A549 (cell line): Measurements from ENCODE around the gene KIFC3. TPM values are rescaled to one million over a fixed set of nuclear protein-coding genes. Genes with fewer than 3 reads are reported as not detected.
"Not testable (repeated sequence)": the region's sequence is repeated elsewhere in the genome, so short reads cannot be mapped to it uniquely, and the experiment has no call there.

Experiments used
- ATAC-seq, 2 experiments: fragments of 200-7000 bp in 1 of 2; fragments of >200 bp in 1 of 2; cut with Nextera tagmentation in 1 of 2; cut with Tn5 transposase in 1 of 2; 3 replicates each; pipeline versions ENCODE4 v1.8.0 to v1.9.1; 2018 to 2020; ENCODE audit warnings: mild to moderate bottlenecking in 1 of 2, moderate library complexity in 1 of 2
- CTCF ChIA-PET: fragments of 300-600 bp; sonication (Branson Sonifier 250); formaldehyde crosslinking; extraction: SDS; loops from one replicate; lab custom pipeline; 2021; ENCODE audit warnings: antibody characterized with exemption, inconsistent platforms; lab: Yijun Ruan, JAX
- POLR2A ChIA-PET: fragments of 350-600 bp; formaldehyde crosslinking; extraction: SDS; loops from one replicate; lab custom pipeline; 2021; ENCODE audit warnings: antibody characterized with exemption, inconsistent platforms; lab: Yijun Ruan, JAX
- DNase-seq, 2 experiments: peaks; one replicate each; pipeline versions ENCODE4 v3.0.0 to v3.0.0-alpha.2; 2011 to 2016; ENCODE audit warnings: low read depth in 1 of 2, low spot score in 1 of 2
- FAIRE-seq: peaks from 2 replicates; lab custom pipeline; 2011; peaks lifted over from hg19 to GRCh38; lab: Jason Lieb, UNC
- H3K27ac ChIP-seq, 2 experiments: fragments of >200 bp; sonication (Bioruptor Twin); formaldehyde crosslinking; 3 replicates each; pipeline ENCODE4 v1.5.1; 2016 to 2017
- H3K4me1 ChIP-seq: fragments of >200 bp; sonication (Bioruptor Twin); formaldehyde crosslinking; 3 replicates; pipeline ENCODE4 v1.6.1; 2016
- H3K4me2 ChIP-seq: fragments of >200 bp; sonication (Bioruptor Twin); formaldehyde crosslinking; 3 replicates; pipeline ENCODE4 v1.6.1; 2016
- H3K4me3 ChIP-seq: fragments of >200 bp; sonication (Bioruptor Twin); formaldehyde crosslinking; 3 replicates; pipeline ENCODE4 v1.5.1; 2016
- H3K9me3 ChIP-seq: fragments of >200 bp; sonication (Bioruptor Twin); formaldehyde crosslinking; 3 replicates; pipeline ENCODE4 v1.6.1; 2016
- CBX2 ChIP-seq: fragments of 200-600 bp; sonication (generic); IDR thresholded peaks from 2 replicates; pipeline ENCODE4 v1.6.1; 2016; ENCODE audit warnings: low read depth, mild to moderate bottlenecking, borderline replicate concordance
- CEBPB ChIP-seq, 2 experiments: fragments of >200 bp in 1 of 2; sonication (Bioruptor Twin) in 1 of 2; formaldehyde crosslinking in 1 of 2; IDR thresholded peaks; 2 replicates each; pipeline ENCODE4 v1.6.1; 2012 to 2016
- EHF ChIP-seq: fragments of 250-450 bp; sonication (Bioruptor Pico); IDR thresholded peaks from 2 replicates; pipeline ENCODE4 v1.5.0; 2020; ENCODE audit warnings: mild to moderate bottlenecking
- EHMT2 ChIP-seq: fragments of 200-600 bp; sonication (generic); IDR thresholded peaks from 2 replicates; pipeline ENCODE4 v1.6.1; 2016; ENCODE audit warnings: antibody characterized with exemption, low read depth, mild to moderate bottlenecking, moderate library complexity
- ESRRA ChIP-seq: fragments of 150-350 bp; IDR thresholded peaks from 2 replicates; pipeline ENCODE4 v1.6.1; 2014; ENCODE audit warnings: mild to moderate bottlenecking, low read length, borderline replicate concordance
- FOSL2 ChIP-seq, 2 experiments: fragments of 450-650 bp in 1 of 2; fragments of >200 bp in 1 of 2; sonication (Bioruptor Twin) in 1 of 2; formaldehyde crosslinking; IDR thresholded peaks; 2 replicates each; pipeline versions ENCODE4 v1.5.0 to v1.6.1; 2016 to 2020; ENCODE audit warnings: mild to moderate bottlenecking in 1 of 2, moderate library complexity in 1 of 2
- GATA3 ChIP-seq: IDR thresholded peaks from 2 replicates; pipeline ENCODE4 v1.6.1; 2012; ENCODE audit warnings: borderline replicate concordance
- HDAC2 ChIP-seq: fragments of 200-600 bp; sonication (generic); IDR thresholded peaks from 2 replicates; pipeline ENCODE4 v1.6.1; 2016
- HOXA7 ChIP-seq: fragments of 250-450 bp; sonication (Bioruptor Pico); IDR thresholded peaks from 2 replicates; pipeline ENCODE4 v1.5.0; 2020; ENCODE audit warnings: mild to moderate bottlenecking, moderate library complexity
- HOXB5 ChIP-seq: fragments of 250-450 bp; sonication (Bioruptor Pico); IDR thresholded peaks from 2 replicates; pipeline ENCODE4 v1.5.0; 2020; ENCODE audit warnings: mild to moderate bottlenecking, moderate library complexity
- MAZ ChIP-seq: fragments of 150-350 bp; IDR thresholded peaks from 2 replicates; pipeline ENCODE4 v1.6.1; 2014; ENCODE audit warnings: antibody characterized with exemption, low read depth, low read length, borderline replicate concordance
- POLR2A ChIP-seq: IDR thresholded peaks from 2 replicates; pipeline ENCODE4 v1.6.1; 2012; ENCODE audit warnings: mild to moderate bottlenecking, low read length
- RAD21 ChIP-seq, 2 experiments: fragments of >200 bp in 1 of 2; sonication (Bioruptor Twin) in 1 of 2; formaldehyde crosslinking in 1 of 2; IDR thresholded peaks in 1 of 2; conservative IDR thresholded peaks in 1 of 2; 2 replicates in 1 of 2; 3 replicates in 1 of 2; pipeline ENCODE4 v1.6.1; 2012 to 2018; ENCODE audit warnings: inconsistent platforms in 1 of 2
- RFX5 ChIP-seq: fragments of 450-650 bp; IDR thresholded peaks from 2 replicates; pipeline ENCODE4 v1.7.1; 2014; ENCODE audit warnings: antibody characterized with exemption, mild to moderate bottlenecking, moderate library complexity
- TFCP2L1 ChIP-seq: fragments of 250-450 bp; sonication (Bioruptor Pico); IDR thresholded peaks from 2 replicates; pipeline ENCODE4 v1.5.0; 2021; ENCODE audit warnings: mild to moderate bottlenecking
- TP53 ChIP-seq: fragments of 250-450 bp; sonication (Bioruptor Pico); IDR thresholded peaks from 2 replicates; pipeline ENCODE4 v1.5.0; 2021; ENCODE audit warnings: mild to moderate bottlenecking, moderate library complexity
- ZFP36 ChIP-seq: fragments of 450-650 bp; IDR thresholded peaks from 2 replicates; pipeline ENCODE4 v1.6.1; 2014; ENCODE audit warnings: borderline replicate concordance; ENCODE audit not compliant: partially characterized antibody
- WGBS: methylation state at CpG from one replicate; pipeline ENCODE4 v1.1.6; 2017; ENCODE audit errors: missing lambda C conversion rate; 5-methylcytosine and 5-hydroxymethylcytosine counted together
- polyA plus RNA-seq, 4 experiments: library from polyadenylated mRNA; depleted of rRNA in 3 of 4; stranded (reverse); fragments of >200 nt; fragmentation: RNase III in 1 of 4; extraction: RNeasy Plus Mini Kit Qiagen cat#74134 plus additional on column Dnase treatment in 1 of 4; gene quantifications; 2 replicates in 3 of 4; 3 replicates in 1 of 4; pipeline ENCODE4 v1.2.3, GENCODE V29; 2011 to 2017
- TF ChIP-seq, protein P1 (sequence below): fragments of >200 bp; sonication (Bioruptor Twin); formaldehyde crosslinking; IDR thresholded peaks from 3 replicates; pipeline ENCODE4 v1.5.1; 2016
- TF ChIP-seq, protein P2 (sequence below): fragments of 250-450 bp; sonication (Bioruptor Pico); IDR thresholded peaks from 2 replicates; pipeline ENCODE4 v1.5.0; 2020; ENCODE audit warnings: low read depth, mild to moderate bottlenecking, moderate library complexity

The KIFC3 gene
- polyA plus RNA-seq, 2 of the 4 experiments (the other 2 are of a cell fraction): 128 to 178 TPM

DNA sequence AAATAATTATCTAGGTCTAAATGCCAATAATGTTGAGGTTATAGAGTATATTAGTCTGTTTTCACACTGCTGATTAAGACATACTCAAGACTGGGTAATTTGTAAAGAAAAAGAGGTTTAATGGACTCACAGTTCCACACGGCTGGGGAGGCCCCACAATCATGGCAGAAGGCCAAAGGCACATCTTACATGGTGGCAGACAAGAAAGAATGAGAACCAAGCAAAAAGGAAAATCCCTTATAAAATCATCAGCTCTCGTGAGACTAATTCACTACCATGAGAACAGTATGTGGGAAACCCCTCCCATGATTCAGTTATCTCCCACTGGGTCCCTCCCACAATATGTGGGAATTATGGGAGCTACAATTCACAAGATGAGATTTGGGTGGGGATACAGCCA is 69.6 kb downstream of the KIFC3 start:
- Histone ChIP-seq H3K4me3 (no peak overlapping the region), H3K4me2 (no peak overlapping the region), H3K27ac (no peak overlapping the region), H3K9me3 (no peaks in the 10 kb centered on the region), H3K4me1 (peaks cover 12% of the 10 kb centered on the region)
- POLR2A ChIA-PET: no interaction called here
- ATAC-seq (no peak), FAIRE-seq (no peak), DNase-seq (no peak)
- TF ChIP-seq EHMT2 (no peak), TFCP2L1 (CRISPR knock-in tag) (no peak), TP53 (no peak), MAZ (no peak), GATA3 (no peak)
- TF ChIP-seq, protein P1, sequence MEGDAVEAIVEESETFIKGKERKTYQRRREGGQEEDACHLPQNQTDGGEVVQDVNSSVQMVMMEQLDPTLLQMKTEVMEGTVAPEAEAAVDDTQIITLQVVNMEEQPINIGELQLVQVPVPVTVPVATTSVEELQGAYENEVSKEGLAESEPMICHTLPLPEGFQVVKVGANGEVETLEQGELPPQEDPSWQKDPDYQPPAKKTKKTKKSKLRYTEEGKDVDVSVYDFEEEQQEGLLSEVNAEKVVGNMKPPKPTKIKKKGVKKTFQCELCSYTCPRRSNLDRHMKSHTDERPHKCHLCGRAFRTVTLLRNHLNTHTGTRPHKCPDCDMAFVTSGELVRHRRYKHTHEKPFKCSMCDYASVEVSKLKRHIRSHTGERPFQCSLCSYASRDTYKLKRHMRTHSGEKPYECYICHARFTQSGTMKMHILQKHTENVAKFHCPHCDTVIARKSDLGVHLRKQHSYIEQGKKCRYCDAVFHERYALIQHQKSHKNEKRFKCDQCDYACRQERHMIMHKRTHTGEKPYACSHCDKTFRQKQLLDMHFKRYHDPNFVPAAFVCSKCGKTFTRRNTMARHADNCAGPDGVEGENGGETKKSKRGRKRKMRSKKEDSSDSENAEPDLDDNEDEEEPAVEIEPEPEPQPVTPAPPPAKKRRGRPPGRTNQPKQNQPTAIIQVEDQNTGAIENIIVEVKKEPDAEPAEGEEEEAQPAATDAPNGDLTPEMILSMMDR: no peak
- 59% methylated on average over 2 of the region's 2 CpGs for WGBS
- CTCF ChIA-PET: interaction anchor here (0.7 to 2.8 kb wide), 2 partner anchors 13 to 84 kb away, joined by 3 to 15 read pairs; no protein-coding TSS in a partner anchor

DNA sequence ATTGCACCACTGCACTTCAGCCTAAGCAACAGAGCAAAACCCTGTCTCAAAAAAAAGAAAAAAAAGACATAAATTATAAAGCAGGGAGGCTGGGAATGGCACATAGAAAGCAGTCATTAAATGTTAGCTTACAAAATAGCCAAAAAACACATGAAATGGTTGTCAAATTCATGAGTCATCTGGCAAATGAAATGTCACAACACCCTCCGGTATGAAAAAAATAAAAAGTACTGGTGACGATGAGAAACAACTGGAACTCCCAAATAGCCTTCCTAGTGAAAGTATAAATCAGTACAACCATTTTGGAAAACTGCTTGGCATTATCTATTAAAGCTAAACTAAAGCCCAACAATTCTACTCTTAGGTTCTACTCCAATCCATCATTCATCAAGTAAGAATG is 70.3 kb downstream of the KIFC3 start:
- TF ChIP-seq FOSL2 (IDR thresholded peaks at IDR 0.05): no peak
- peak; percentile 39; the same call in 1 of the 2 replicates for TF ChIP-seq FOSL2 (CRISPR knock-in tag; IDR thresholded peaks at IDR 0.05)
- no peak for TF ChIP-seq CBX2
- ATAC-seq (no peak), DNase-seq (no peak), FAIRE-seq (no peak)
- POLR2A ChIA-PET: no interaction called here
- CTCF ChIA-PET: interaction anchor here (0.6 to 2.8 kb wide), 10 partner anchors 9 to 156 kb away, joined by 3 to 15 read pairs (median 3); no protein-coding TSS in a partner anchor
- Histone ChIP-seq H3K27ac (no peak overlapping the region), H3K4me2 (no peak overlapping the region), H3K4me1 (peaks cover 7% of the 10 kb centered on the region), H3K9me3 (no peaks in the 10 kb centered on the region), H3K4me3 (no peak overlapping the region)
- 63% methylated on average over 2 of the region's 2 CpGs for WGBS

DNA sequence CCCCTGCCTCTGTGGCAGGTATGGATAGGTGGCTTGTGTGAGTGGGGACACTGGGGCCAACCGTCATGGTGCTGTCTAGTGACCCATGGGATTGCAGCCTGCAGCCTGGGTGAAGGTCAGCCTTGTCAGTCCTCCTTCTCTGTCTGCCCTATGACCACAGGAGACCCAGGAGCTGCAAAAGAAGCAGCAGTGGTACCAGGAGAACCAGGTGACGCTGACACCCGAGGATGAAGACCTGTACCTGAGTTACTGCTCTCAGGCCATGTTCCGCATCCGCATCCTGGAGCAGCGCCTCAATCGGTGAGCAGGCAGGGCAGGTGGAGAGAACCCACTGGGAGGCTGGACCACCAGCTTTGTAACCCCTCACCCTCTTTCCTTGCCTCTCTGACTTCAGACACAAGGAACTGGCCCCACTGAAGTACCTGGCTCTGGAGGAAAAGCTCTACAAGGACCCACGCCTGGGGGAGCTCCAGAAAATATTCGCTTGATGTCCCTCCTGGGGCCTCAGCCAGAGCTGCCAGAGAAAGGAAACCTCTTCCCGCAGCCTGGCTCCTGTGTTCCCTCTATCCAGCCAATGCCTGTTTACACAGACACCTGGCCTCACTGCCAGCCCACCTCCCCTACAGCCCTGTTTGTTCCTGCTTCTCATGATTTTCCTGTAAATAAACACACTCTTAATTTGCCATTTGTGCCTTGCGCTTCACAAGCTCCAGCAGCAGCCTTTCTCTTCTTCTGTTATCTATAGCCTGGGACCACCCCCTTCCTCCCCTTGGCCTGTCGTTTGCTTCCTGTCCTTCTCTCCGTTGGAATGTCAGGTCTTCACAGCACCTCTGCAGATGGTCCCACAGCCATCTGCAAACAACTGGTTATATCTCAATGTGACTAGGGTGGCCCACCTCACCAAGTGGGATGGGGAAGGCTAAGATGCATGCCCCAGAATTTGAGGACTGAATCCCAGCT is 71.2 kb downstream of the KIFC3 start:
- FAIRE-seq (no peak), DNase-seq (no peak), ATAC-seq (no peak)
- CTCF ChIA-PET: interaction anchor here (0.8 to 2.8 kb wide), 11 partner anchors 8 to 269 kb away, joined by 3 to 15 read pairs (median 3); partner anchors contain the start of gene ADGRG1
- H3K9me3 ChIP-seq: no peaks in the 10 kb centered on the region
- TF ChIP-seq HOXA7 (CRISPR knock-in tag): no peak
- 0 out of 3 replicates have a peak, but pooled peaks cover 3% of the 10 kb centered on the region for H3K4me1 ChIP-seq
- POLR2A ChIA-PET: no interaction called here
- no peak overlapping the region for H3K4me2 ChIP-seq
- no peak overlapping the region for H3K27ac ChIP-seq
- no peak overlapping the region for H3K4me3 ChIP-seq
- 75% methylated on average over 13 of the region's 13 CpGs for WGBS

DNA sequence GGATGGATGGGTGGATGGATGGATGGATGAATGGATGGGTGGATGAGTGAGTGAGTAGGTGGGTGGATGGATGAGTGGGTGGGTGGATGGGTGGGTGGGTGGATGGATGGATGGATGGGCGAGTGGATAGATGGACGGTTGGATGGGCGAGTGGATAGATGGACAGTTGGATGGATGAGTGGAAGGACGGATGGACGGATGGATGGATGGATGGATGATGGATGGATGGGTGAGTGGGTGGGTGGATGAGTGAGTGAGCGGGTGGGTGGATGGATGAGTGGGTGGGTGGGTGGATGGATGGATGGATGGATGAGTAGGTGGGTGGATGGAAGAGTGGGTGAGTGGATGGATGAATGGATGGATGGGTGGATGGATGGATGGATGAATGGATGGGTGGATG is 72.4 kb downstream of the KIFC3 start:
- ATAC-seq, FAIRE-seq, POLR2A ChIA-PET, DNase-seq, H3K4me2 ChIP-seq, H3K9me3 ChIP-seq, H3K27ac ChIP-seq, H3K4me3 ChIP-seq: not testable (repeated sequence)
- peaks cover 12% of the 10 kb centered on the region; the same call in 1 of the 3 replicates for H3K4me1 ChIP-seq
- CTCF ChIA-PET: interaction anchor here (2.1 to 2.8 kb wide), 2 partner anchors 81 to 154 kb away, joined by 10 to 15 read pairs; no protein-coding TSS in a partner anchor
- WGBS: 13% methylated on average over 4 of the region's 6 CpGs

DNA sequence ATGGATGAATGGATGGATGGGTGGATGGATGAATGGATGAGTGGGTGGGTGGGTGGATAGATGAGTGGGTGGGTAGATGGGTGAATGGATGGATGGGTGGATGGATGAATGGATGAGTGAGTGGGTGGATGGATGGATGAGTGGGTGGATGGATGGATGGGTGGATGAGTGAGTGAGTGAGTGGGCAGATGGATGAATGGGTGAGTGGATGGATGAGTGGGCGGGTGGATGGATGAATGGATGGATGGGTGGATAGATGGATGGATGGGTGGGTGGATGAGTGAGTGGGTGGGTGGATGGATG is 73.2 kb downstream of the KIFC3 start:
- no peak overlapping the region for H3K4me2 ChIP-seq
- WGBS: 21% methylated on average over 1 of the region's 1 CpG

More for the DNA sequence above, 73.2 kb downstream of the KIFC3 start:
- TF ChIP-seq RFX5 (no peak), RAD21 (conservative IDR thresholded peaks at IDR 0.05 in 1 of 2, IDR thresholded peaks at IDR 0.05 in 1 of 2) (no peak), EHF (CRISPR knock-in tag) (no peak), CEBPB (IDR thresholded peaks at IDR 0.05) (no peak), HOXB5 (no peak), ESRRA (no peak), ZFP36 (no peak), POLR2A (no peak), TFCP2L1 (CRISPR knock-in tag) (no peak), HDAC2 (no peak), CBX2 (no peak)
- TF ChIP-seq, protein P1: no peak
- TF ChIP-seq, protein P2, sequence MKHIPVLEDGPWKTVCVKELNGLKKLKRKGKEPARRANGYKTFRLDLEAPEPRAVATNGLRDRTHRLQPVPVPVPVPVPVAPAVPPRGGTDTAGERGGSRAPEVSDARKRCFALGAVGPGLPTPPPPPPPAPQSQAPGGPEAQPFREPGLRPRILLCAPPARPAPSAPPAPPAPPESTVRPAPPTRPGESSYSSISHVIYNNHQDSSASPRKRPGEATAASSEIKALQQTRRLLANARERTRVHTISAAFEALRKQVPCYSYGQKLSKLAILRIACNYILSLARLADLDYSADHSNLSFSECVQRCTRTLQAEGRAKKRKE: no peak
- FAIRE-seq (no peak), DNase-seq (no peak), ATAC-seq (no peak)
- Histone ChIP-seq H3K4me1 (peaks cover 10% of the 10 kb centered on the region; the same call in 1 of the 3 replicates), H3K27ac (no peak overlapping the region), H3K4me3 (no peak overlapping the region), H3K9me3 (no peaks in the 10 kb centered on the region)
- POLR2A ChIA-PET: no interaction called here
- CTCF ChIA-PET: no interaction called here
